Calu3 (cell line): ENCODE results near the gene SCIMP. TPM values are rescaled to one million over a fixed set of nuclear protein-coding genes. Genes with fewer than 3 reads are reported as not detected.

Experiments used
- Bru-seq: library from RNA; stranded (reverse); fragments of 400-500 nt; gene quantifications from one replicate; lab custom pipeline; 2021; lab: Mats Ljungman, UMichigan
- BruChase-seq, 2 experiments: library from RNA; stranded (reverse); fragments of 400-500 nt; gene quantifications; one replicate each; lab custom pipeline; 2021; lab: Mats Ljungman, UMichigan
- BruUV-seq: library from RNA; stranded (reverse); fragments of 400-500 nt; replicated peaks from 2 replicates; lab custom pipeline; 2021; lab: Mats Ljungman, UMichigan
- CTCF ChIA-PET: fragments of 300-600 bp; sonication (Branson Sonifier 250); formaldehyde crosslinking; loops from one replicate; lab custom pipeline; 2022; ENCODE audit warnings: antibody characterized with exemption; lab: Charles Lee
- DNase-seq: peaks from one replicate; pipeline ENCODE4 v3.0.0; 2022
- H3K27ac Mint-ChIP-seq: one replicate; pipeline ENCODE4 v1.8.0; 2022; ENCODE audit warnings: mixed read lengths; ENCODE audit not compliant: unreplicated experiment
- H3K27me3 Mint-ChIP-seq: one replicate; pipeline ENCODE4 v1.8.0; 2022; ENCODE audit warnings: mixed read lengths; ENCODE audit not compliant: unreplicated experiment
- H3K36me3 Mint-ChIP-seq: one replicate; pipeline ENCODE4 v1.8.0; 2022; ENCODE audit warnings: mild to moderate bottlenecking, moderate library complexity, mixed read lengths; ENCODE audit not compliant: insufficient read depth, unreplicated experiment
- H3K4me1 Mint-ChIP-seq: one replicate; pipeline ENCODE4 v1.8.0; 2022; ENCODE audit warnings: mild to moderate bottlenecking, low read depth, mixed read lengths; ENCODE audit not compliant: unreplicated experiment
- H3K4me3 Mint-ChIP-seq: one replicate; pipeline ENCODE4 v1.8.0; 2022; ENCODE audit warnings: mild to moderate bottlenecking, low read depth, moderate library complexity, mixed read lengths; ENCODE audit not compliant: unreplicated experiment
- H3K9me3 Mint-ChIP-seq: one replicate; pipeline ENCODE4 v1.8.0; 2022; ENCODE audit warnings: low read depth, mixed read lengths; ENCODE audit not compliant: unreplicated experiment
- CTCF ChIP-seq: fragments of 200-600 bp; IDR thresholded peaks from one replicate; pipeline ENCODE4 v1.8.0; 2022; ENCODE audit warnings: antibody characterized with exemption; ENCODE audit not compliant: unreplicated experiment
- intact Hi-C: fragments of 100-400 bp; cut with micrococcal nuclease; formaldehyde crosslinking; loops from one replicate; pipeline ENCODE4 v1.10.0; 2022; ENCODE audit not compliant: unreplicated experiment
- long read RNA-seq: library from polyadenylated mRNA; stranded (forward); transcript quantifications from one replicate; pipeline ENCODE4 v2.0.0, GENCODE V29; 2022
- total RNA-seq: library from RNA; stranded (reverse); gene quantifications from 2 replicates; pipeline ENCODE4 v1.2.3, GENCODE V29; 2022

The SCIMP gene
- not detected in 2 replicates for total RNA-seq
- not detected for Bru-seq, nascent RNA
- not detected for BruChase-seq, experiment 1, labeled RNA remaining after a 6-hour chase
- BruChase-seq, experiment 2, labeled RNA remaining after a 2-hour chase = not detected
- long read RNA-seq = 0 reads

DNA sequence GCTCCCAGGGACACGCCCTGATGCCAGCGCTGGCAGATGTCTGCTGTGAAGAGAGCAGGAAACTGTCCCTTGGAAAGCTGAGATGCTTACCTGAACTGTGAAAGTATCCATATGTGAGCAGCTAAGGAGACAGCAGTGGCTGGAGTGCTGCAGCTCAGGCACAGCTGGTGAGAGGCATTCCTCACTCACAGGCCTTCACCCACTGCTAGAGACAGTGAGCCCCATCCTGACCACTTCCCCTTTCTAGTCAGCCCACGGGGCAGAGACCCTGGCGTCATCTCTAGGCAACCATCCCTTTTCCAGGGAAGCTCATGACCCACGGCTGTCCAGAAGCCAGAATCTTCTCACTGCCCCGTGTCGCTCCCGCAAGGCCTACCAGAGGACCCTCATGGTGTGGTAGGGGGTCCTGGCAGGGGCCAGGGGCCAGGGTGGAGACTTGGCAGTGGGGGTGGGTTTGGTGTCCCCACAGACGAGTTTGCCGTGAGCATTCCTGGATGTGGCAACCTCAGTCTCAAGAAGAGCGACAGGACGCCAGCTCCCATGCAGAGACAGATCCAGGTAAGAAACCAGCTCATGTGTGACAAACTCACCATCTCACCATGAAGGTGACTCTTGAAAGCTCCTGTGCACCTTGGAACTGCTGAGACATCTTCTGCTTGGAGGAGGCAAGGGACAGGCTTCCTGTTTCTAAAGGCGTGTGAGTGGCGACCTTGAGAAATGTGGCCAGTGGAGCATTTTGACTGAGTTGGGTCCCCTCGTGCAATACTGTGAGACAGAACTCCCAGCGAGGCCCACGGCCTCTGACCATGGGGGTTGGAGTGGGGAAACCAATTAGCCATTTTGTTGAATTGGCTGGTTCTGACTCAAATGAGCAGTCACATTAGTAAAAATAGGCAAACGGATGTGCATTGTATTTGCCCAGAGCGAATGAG is at the start of gene SCIMP:
Gene SCIMP (minus strand): TSS at position 216 of the 932 bp plus-strand sequence. CDS start 105 bp downstream, at position 111.
- TF ChIP-seq CTCF = no peak
- CTCF ChIA-PET = no interaction called here
- Mint-ChIP-seq H3K4me3 (no peak within 1 kb of the TSS), H3K4me1 (no peaks in the 10 kb centered on the region), H3K9me3 (no peaks in the 10 kb centered on the region), H3K27ac (no peak within 1 kb of the TSS), H3K27me3 (no peaks in the 10 kb centered on the region), H3K36me3 (no peaks in the 10 kb centered on the region)
- no peak for DNase-seq
- intact Hi-C loops = no loop called here
- BruUV-seq = no TSS peak

DNA sequence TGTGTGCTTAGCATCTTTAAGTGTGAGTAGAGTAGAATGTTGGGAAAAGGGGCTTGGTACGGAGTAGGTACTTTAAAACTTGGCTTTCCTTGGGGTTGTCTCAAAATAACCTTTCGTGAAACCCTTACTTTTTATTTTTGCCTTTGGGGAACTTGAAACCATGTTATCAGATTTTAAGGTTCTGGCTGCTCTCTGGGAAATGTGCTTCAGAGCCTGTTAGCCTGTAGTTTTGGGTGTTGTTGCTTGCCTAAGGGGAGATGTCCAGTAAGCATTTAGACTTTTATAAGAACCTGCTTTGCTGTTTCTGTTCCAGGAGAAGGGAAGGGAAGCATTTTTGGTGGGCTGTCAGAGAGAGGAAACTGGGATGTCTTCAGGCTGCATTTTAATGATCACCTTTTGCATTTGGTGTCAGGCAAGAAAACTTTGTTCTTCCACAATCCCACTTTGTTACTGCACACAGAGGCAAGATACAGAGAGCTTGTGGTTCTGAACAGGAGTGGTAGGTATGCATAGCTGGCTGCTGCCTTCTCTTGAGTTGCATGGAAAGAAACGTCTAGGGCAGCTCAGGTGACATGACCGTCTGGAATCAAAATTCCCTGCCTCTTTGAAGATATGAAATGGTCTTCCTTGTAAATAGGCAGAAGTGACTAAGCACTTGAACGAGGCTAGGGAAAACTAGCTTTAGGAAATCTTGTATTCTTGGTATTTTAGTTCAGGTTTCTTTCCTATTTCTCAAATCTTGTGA is 49.1 kb upstream of the SCIMP start:
- H3K9me3 Mint-ChIP-seq = no peaks in the 10 kb centered on the region
- no peak for TF ChIP-seq CTCF
- H3K27ac Mint-ChIP-seq = no peak overlapping the region
- TSS peak; percentile 56 for BruUV-seq
- DNase-seq = no peak
- peaks cover 9% of the 10 kb centered on the region for H3K36me3 Mint-ChIP-seq
- no peaks in the 10 kb centered on the region for H3K4me1 Mint-ChIP-seq
- intact Hi-C loops = no loop called here
- no peaks in the 10 kb centered on the region for H3K27me3 Mint-ChIP-seq
- H3K4me3 Mint-ChIP-seq = peak overlapping the region; percentile 67
- CTCF ChIA-PET = no interaction called here

DNA sequence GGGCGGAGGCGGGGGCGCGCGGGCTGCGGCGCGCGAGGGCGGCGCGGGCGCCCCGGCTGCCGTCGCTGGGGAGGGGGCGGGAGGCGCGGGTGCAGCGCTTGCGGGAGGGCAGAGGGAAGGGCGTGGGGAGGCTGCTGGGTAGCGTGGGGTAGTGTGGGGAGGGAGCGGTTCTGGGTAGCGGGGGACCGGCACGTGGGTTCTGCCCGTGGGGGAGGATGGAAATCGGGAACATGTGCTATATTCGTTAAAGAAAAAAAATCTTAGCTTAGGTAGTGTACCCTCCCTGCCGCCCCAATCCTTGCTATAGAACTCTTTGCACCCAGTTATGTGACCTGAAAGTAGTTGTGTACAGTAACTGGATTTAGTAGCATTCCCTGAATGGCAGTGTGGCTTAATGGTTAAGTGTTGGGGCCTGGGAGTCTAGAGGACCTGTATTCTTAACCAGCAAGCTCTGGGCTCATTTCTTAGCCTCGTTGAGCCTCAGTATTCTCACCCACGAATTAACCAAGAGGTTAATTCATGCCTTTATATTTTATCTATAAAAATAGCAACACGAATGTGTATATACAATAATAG is 48.1 kb upstream of the SCIMP start:
- H3K4me1 Mint-ChIP-seq = no peaks in the 10 kb centered on the region
- H3K9me3 Mint-ChIP-seq = no peaks in the 10 kb centered on the region
- no TSS peak for BruUV-seq
- peak overlapping the region; percentile 67 for H3K4me3 Mint-ChIP-seq
- intact Hi-C loops = no loop called here
- CTCF ChIA-PET = no interaction called here
- DNase-seq = peak; percentile 1
- peaks cover 9% of the 10 kb centered on the region for H3K36me3 Mint-ChIP-seq
- H3K27ac Mint-ChIP-seq = no peak overlapping the region
- TF ChIP-seq CTCF = no peak
- H3K27me3 Mint-ChIP-seq = no peaks in the 10 kb centered on the region
